Measurements from ENCODE around the gene SEMA4C.
A peak's percentile ranks its signal among the peaks of the same experiment; 100 is the strongest.

Gene SEMA4C

GRCh38 chr2:96869822-96870625 lies at the start of gene SEMA4C:
Gene SEMA4C (minus strand): TSS chr2:96870080. CDS start chr2:96867886, 2,194 bp downstream.
- FAIRE-seq (peak; percentile 33), DNase-seq (ENCODE audit: insufficient read length, low spot score) (peak; percentile 69)

GRCh38 chr2:96918754-96919550 lies 49.1 kb upstream of the SEMA4C start:
- DNase-seq (ENCODE audit: insufficient read length, low spot score) = no peak
- no peak for FAIRE-seq

GRCh38 chr2:96918092-96918753 lies 48.3 kb upstream of the SEMA4C start:
- DNase-seq (ENCODE audit: insufficient read length, low spot score) (no peak), FAIRE-seq (no peak)

- no peak for DNase-seq (ENCODE audit: insufficient read length, low spot score)
- FAIRE-seq = no peak
Observed at GRCh38 chr2:96916646-96917543, 47.0 kb upstream of the SEMA4C start.

- DNase-seq (ENCODE audit: insufficient read length, low spot score) = no peak
- FAIRE-seq = peak; percentile 67
Observed at GRCh38 chr2:96916156-96916630, 46.3 kb upstream of the SEMA4C start.

- DNase-seq (ENCODE audit: insufficient read length, low spot score) = no peak
- no peak for FAIRE-seq
Observed at GRCh38 chr2:96914332-96914731, 44.5 kb upstream of the SEMA4C start.

- no peak for FAIRE-seq
- no peak for DNase-seq (ENCODE audit: insufficient read length, low spot score)
Observed at GRCh38 chr2:96913398-96914202, 43.7 kb upstream of the SEMA4C start.

- FAIRE-seq = no peak
Observed at GRCh38 chr2:96913117-96913397, 43.2 kb upstream of the SEMA4C start.

GRCh38 chr2:96912346-96913116 lies 42.7 kb upstream of the SEMA4C start:
- no peak for FAIRE-seq
- no peak for DNase-seq (ENCODE audit: insufficient read length, low spot score)

More at GRCh38 chr2:96913117-96913397, 43.2 kb upstream of the SEMA4C start:
- DNase-seq (ENCODE audit: insufficient read length, low spot score) = no peak

- DNase-seq (ENCODE audit: insufficient read length, low spot score) (no peak), FAIRE-seq (peak; percentile 36)
Observed at GRCh38 chr2:96909611-96910021, 39.7 kb upstream of the SEMA4C start.

- DNase-seq (ENCODE audit: insufficient read length, low spot score) = no peak
- peak; percentile 69 for FAIRE-seq
Observed at GRCh38 chr2:96907115-96908041, 37.5 kb upstream of the SEMA4C start.

- no peak for FAIRE-seq
- no peak for DNase-seq (ENCODE audit: insufficient read length, low spot score)
Observed at GRCh38 chr2:96906729-96907114, 36.8 kb upstream of the SEMA4C start.

- peak; percentile 64 for FAIRE-seq
- DNase-seq (ENCODE audit: insufficient read length, low spot score) = no peak
Observed at GRCh38 chr2:96903815-96904214, 33.9 kb upstream of the SEMA4C start.

GRCh38 chr2:96903318-96903717 lies 33.4 kb upstream of the SEMA4C start:
- FAIRE-seq (no peak), DNase-seq (ENCODE audit: insufficient read length, low spot score) (no peak)

- no peak for FAIRE-seq
- no peak for DNase-seq (ENCODE audit: insufficient read length, low spot score)
Observed at GRCh38 chr2:96900237-96900636, 30.4 kb upstream of the SEMA4C start.

GRCh38 chr2:96899413-96899741 lies 29.5 kb upstream of the SEMA4C start:
- peak; percentile 57 for FAIRE-seq
- DNase-seq (ENCODE audit: insufficient read length, low spot score) = no peak

- FAIRE-seq (peak; percentile 28), DNase-seq (ENCODE audit: insufficient read length, low spot score) (no peak)
Observed at GRCh38 chr2:96898641-96899412, 28.9 kb upstream of the SEMA4C start.

Data from HTR-8/SVneo (cell line).